ENCODE measurements around the gene TEAD1. TPM values are rescaled to one million over a fixed set of nuclear protein-coding genes. Genes with fewer than 3 reads are reported as not detected.

The TEAD1 gene
- polyA plus RNA-seq, 1 donor = 94.4 TPM

GRCh38 chr11:12686246-12687060 lies 12.2 kb downstream of the TEAD1 start:
- DNase-seq = no peak

DNA sequence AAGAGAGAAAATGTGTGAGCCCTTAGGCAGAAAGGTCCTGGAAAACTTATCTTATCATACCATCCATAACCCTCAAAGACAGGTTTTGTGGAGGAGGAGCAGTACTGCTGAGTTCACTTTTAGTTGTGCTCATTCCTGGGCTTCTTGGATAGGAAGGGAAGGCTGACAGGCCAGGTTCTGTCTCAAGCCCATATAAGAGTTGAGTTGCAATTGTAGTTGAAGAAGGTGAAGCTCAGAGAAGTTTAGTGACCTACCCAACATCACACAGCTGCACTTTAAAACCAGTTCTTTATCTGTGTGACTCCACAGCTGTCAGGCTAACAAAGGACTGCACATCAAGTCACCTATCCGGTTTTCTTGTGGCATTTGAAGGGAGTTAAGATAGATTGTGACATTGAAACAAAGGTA lies 13.0 kb downstream of the TEAD1 start:
- DNase-seq = no peak

- no peak for DNase-seq
Observed at GRCh38 chr11:12687740-12688139, 13.5 kb downstream of the TEAD1 start.

DNA sequence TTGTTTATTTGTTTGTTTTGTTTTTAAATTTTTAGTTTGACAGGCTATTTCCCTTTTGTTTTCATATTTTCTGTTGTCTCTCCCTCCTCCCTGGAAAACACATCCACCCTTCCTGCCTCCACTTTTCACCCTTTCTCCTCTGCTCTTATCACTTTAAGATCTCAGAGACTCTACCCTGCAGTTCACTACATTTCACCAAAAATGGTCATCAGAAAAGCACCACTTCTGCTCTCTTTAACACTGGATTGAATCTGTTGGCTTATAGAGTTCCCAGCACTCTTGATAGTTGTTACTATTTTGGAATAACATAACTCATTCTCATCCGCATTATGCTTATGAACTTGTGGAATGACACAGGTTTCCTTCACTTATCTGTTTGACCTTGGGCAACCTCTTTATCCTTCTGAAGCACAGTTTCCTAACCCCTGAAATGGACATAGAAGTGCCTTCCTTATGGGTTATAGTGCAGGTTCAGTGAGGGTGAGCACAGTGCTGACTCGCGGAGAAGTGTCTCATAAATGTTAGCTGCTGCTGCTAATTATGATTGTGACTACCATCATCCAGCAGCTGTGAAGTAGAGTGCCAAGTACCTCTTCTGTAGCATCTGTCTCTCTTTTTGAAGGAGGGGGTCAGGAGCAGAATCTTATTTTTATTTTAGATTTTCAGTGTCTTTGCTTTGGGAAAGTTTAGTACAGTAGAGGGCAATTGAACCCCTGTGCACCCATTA lies 15.0 kb downstream of the TEAD1 start:
- no peak for DNase-seq

DNA sequence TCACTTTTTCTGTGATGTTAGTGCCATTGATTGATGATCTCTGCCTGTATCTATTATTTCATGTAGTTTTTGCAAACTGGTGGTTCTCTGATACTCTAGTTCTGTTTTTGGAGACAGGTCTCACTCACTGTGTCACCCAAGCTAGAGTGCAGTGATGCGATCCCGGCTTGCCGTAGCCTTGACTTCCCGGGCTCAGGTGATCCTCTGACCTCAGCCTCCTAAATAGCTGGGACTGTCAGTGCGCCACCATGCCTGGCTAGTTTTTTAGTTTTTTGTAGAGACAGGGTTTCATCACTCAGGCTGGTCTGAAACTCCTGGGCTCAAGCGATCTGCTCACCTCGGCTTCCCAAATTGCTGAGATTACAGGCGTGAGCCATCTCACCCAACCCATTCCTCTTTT lies 16.4 kb downstream of the TEAD1 start:
- no peak for DNase-seq

DNA sequence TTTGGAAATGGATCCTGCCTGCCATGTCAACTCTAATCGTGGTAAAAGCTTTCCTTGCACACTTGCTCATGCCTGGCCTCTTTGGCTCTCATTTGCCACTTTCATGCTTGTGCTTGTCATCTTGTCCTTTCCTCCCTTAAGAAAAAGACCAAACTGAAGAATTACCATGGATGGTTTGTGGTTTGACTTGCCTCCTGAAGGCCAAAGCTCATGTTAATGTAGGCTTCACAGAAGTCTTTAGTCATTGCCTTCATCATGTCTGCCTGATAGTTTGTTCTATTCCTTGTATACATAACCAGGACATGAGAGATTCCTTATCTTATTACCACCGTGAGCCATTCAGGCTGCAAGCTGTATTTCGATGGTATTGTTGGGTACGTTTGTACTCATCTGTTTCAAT lies 17.3 kb downstream of the TEAD1 start:
- no peak for DNase-seq

- DNase-seq = peak; percentile 96
Observed at GRCh38 chr11:12692229-12693075, 18.2 kb downstream of the TEAD1 start.

- no peak for DNase-seq
Observed at GRCh38 chr11:12693094-12693478, 18.9 kb downstream of the TEAD1 start.

DNA sequence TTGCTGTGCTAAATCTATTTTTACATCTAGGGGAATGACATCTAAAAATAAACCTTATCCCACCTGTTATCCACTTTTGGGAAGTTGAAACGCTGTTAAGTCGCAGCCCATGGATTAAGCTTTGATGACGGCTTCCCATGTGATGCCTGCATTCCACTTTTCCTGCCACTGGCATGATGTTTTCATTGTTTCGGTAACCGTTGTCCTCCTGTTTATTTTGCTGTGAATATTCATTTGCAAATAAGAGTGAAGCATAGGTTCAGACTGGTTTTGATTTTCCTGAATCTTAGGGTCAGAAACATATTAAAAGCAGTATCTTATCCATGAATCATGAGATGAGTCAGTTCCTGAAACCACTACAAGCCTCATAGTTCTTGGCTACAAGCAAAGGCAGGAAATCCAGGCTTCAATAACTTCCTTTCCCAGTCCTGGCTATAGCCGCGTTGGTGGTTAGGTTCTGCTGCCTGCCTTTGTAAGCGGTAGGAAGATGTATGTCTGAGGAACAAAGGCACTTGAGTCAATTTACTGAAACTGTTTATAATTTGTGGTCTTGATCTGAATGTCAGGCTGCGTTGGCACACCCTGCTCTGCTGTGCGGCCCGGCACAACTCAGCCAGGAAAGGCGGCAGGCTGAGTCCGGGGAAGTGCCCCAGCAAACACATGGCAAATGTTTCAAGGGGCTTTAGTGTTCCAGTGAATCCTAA lies 19.4 kb downstream of the TEAD1 start:
- no peak for DNase-seq

- no peak for DNase-seq
Observed at GRCh38 chr11:12694183-12694531, 19.9 kb downstream of the TEAD1 start.

DNA sequence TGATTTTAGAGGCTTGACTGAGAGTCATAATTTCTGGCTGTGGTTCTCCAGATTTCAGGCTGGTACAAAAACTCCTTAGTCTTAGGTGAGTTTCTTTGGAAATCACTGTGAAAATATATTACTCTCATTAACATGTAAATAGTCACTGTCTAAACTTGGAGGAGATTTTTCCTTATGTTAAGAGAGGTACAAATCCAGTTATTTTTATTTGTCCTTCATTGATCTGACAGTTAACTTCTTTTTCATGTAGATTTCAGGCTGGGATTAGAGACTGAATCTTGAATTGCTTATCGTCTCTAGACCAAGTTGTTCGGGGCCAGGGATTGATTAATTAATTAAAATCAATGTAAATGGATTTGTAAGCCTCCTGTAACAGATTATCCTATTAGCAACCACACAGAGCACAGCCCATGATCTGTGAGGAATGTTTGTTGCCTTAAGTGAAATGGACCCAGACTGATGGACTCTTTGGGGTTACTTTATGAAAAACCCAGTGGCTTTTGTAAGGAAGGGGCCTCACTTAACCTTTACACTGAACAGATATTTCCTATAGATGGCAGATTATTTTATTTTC lies 21.1 kb downstream of the TEAD1 start:
- DNase-seq = no peak

DNA sequence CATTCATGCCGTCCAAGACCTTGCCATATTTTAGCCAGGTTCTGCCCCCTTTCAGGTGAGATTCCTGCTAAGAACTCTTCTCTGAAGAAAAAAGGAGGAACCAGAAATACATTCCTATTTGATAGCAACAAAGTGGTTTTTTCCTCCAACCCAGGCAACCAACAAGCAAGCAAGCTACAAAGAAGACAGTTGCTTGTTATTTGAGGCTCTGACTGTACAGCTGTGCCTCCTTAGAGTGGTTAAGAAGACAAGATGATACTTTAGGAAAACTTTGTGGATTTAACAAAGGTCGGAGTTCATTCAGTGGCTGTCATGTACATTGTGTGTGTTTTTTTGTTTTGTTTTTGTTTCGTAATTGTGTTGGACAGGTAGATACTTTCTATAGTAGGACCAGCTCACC lies 21.7 kb downstream of the TEAD1 start:
- DNase-seq = no peak

- no peak for DNase-seq
Observed at GRCh38 chr11:12696911-12697581, 22.8 kb downstream of the TEAD1 start.

- no peak for DNase-seq
Observed at GRCh38 chr11:12698048-12698447, 23.8 kb downstream of the TEAD1 start.

- DNase-seq = no peak
Observed at GRCh38 chr11:12701811-12702592, 27.8 kb downstream of the TEAD1 start.

GRCh38 chr11:12702999-12703453 lies 28.8 kb downstream of the TEAD1 start:
- no peak for DNase-seq

DNA sequence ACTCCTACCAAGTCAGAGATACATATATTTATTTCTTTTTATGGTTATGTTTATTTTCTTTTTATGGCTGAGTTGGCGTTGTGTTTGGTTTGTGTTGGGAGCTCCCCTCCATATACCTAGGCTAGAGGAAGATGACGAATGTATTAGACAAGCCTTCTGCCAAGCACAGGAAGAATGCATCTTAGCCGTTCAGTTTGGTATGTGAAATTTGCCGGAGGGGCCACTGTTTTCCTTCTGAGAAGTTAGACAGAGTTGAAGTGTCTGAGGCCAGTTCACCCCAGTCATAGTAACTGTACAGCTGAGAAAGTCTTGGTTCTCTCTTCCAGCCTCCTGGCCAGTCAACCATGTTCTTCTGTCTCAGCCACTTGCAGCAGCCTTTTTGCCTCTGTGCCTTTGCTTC lies 29.8 kb downstream of the TEAD1 start:
- no peak for DNase-seq

DNA sequence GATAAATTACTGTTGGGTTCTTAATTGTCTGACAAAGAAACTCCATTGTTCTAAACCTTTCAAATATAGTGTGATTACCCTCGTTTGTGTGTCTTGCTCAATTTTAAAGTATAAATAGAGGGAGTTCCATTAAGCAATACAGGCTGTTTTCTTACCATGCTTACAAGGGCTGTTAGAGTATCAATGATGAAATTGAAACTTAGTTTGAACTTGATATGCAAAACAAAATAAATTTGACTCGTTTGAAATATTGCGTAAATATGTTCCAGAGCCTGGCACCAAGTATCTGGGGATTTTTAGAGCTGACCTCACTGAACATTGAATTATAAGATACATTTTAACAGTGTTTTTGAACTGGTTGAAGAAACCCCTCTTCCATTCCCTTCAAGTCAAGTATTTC lies 31.7 kb downstream of the TEAD1 start:
- DNase-seq = no peak

DNA sequence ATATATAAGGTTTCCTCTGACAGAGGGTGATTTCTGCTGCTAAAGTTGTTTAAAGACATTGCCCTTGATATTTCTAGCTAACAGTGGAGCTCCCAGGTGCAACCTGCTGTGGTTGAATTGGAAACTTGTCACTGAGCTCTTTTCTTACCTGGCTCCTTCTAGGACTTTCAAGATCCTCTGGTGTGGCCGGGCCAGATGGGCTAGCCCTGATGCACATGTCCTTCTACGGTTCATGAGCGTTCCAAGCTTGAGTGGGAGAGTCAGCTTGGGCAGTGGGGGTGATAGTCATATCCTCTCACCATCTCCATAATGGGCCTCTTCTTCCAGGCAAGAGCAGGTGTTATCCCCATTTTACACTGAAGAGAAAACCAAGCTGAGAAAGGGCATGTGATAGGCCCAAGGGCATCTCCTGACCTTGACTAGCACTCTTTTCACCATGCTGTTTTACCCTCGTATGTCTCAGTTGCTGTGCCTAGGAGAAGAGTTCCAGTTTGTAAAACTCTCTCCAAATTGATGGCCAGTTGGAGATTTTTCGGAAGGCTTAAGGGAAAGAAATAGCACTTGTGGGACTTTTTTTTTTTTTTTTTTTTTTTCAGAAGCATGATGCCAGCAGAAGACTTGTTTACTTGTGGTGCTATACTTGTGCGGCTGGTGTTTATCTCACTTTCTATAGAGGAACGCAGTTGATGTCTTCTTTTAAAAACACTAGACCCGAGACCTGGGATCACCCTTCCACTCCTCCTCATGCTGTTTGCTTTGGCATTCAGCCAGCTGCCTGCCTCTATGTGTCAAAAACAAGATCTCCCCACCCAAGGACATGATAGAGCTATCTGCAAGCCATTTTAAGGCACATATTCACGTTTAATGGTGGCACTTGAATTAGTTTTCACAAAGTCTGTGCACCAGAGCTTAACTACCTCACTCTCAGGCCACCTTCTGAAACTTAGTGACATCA lies 32.6 kb downstream of the TEAD1 start:
- no peak for DNase-seq

Measured in left kidney (tissue), 2 donors.